ENCODE measurements around the gene FOSL1. TPM values are rescaled to one million over a fixed set of nuclear protein-coding genes. Genes with fewer than 3 reads are reported as not detected.
A peak's percentile ranks its signal among the peaks of the same experiment; 100 is the strongest.

FOSL1 gene
- total RNA-seq, 1 donor from 2014 or later = not detected

- no peak overlapping the region for H3K4me3 Mint-ChIP-seq
- Histone ChIP-seq H3K4me2 (no peak overlapping the region), H3K36me3 (peaks cover 4% of the 10 kb centered on the region), H3K9me3 (ENCODE audit: low read depth) (no peaks in the 10 kb centered on the region), H3K4me1 (no peaks in the 10 kb centered on the region), H4K20me1 (ENCODE audit: low read depth) (peaks cover 13% of the 10 kb centered on the region), H3K9ac (no peak overlapping the region), H3K27ac (no peak overlapping the region), H3K27me3 (no peaks in the 10 kb centered on the region), H3K4me3 (no peak overlapping the region), H3F3A (ENCODE audit: low read depth) (peaks cover 3% of the 10 kb centered on the region), H2AFZ (replicated peaks) (no peak overlapping the region), H3K79me2 (ENCODE audit: low read depth) (no peaks in the 10 kb centered on the region)
- peaks cover 7% of the 10 kb centered on the region for H3K4me1 Mint-ChIP-seq
- no peak overlapping the region for H3K27ac Mint-ChIP-seq
- DNase-seq (ENCODE audit: low spot score) = no peak
- H3K9me3 Mint-ChIP-seq = no peaks in the 10 kb centered on the region
- TF ChIP-seq CTCF (IDR thresholded peaks at IDR 0.05) = no peak
- H3K36me3 Mint-ChIP-seq = peaks cover 12% of the 10 kb centered on the region
- H3K27me3 Mint-ChIP-seq (ENCODE audit: insufficient read depth, low read depth) = peaks cover 11% of the 10 kb centered on the region
Measured at GRCh38 chr11:65880027-65880426, 20.2 kb downstream of the FOSL1 start.

GRCh38 chr11:65879617-65880016 is 20.6 kb downstream of the FOSL1 start, which contains the start of gene CTSW:
Gene CTSW, plus strand, starts transcription at chr11:65879837. Its CDS starts 18 bp downstream, at chr11:65879855.
- no peak within 1 kb of the TSS for H3K4me3 ChIP-seq
- no peak for DNase-seq (ENCODE audit: low spot score)
- peaks cover 4% of the 10 kb centered on the region for H3K36me3 ChIP-seq
- H3K9ac ChIP-seq = no peak within 1 kb of the TSS
- H3K9me3 ChIP-seq (ENCODE audit: low read depth) = no peaks in the 10 kb centered on the region
- no peaks in the 10 kb centered on the region for H3K9me3 Mint-ChIP-seq
- H3K27ac ChIP-seq = no peak within 1 kb of the TSS
- no peaks in the 10 kb centered on the region for H3K4me1 ChIP-seq
- peaks cover 11% of the 10 kb centered on the region for H3K27me3 Mint-ChIP-seq (ENCODE audit: insufficient read depth, low read depth)
- H4K20me1 ChIP-seq (ENCODE audit: low read depth) = peaks cover 10% of the 10 kb centered on the region
- peaks cover 6% of the 10 kb centered on the region for H3K4me1 Mint-ChIP-seq
- H3K79me2 ChIP-seq (ENCODE audit: low read depth) = no peaks in the 10 kb centered on the region
- no peak for TF ChIP-seq CTCF (IDR thresholded peaks at IDR 0.05)
- TF ChIP-seq EZH2 (IDR thresholded peaks at IDR 0.05) = no peak
- TF ChIP-seq EZH2phosphoT487 (IDR thresholded peaks at IDR 0.05) = no peak
- no peak within 1 kb of the TSS for H3K4me2 ChIP-seq
- no peaks in the 10 kb centered on the region for H3F3A ChIP-seq (ENCODE audit: low read depth)
- no peak within 1 kb of the TSS for H2AFZ ChIP-seq (replicated peaks)
- no peaks in the 10 kb centered on the region for H3K27me3 ChIP-seq
- H3K4me3 Mint-ChIP-seq = peak within 1 kb of the TSS; percentile 5
- H3K36me3 Mint-ChIP-seq = peaks cover 11% of the 10 kb centered on the region
- H3K27ac Mint-ChIP-seq = no peak within 1 kb of the TSS

- Mint-ChIP-seq H3K27me3 (ENCODE audit: insufficient read depth, low read depth) (peaks cover 19% of the 10 kb centered on the region), H3K27ac (peak overlapping the region; percentile 38), H3K36me3 (no peaks in the 10 kb centered on the region), H3K4me1 (peaks cover 23% of the 10 kb centered on the region), H3K4me3 (peak overlapping the region; percentile 83), H3K9me3 (no peaks in the 10 kb centered on the region)
- H4K20me1 ChIP-seq (ENCODE audit: low read depth) = no peaks in the 10 kb centered on the region
- no peaks in the 10 kb centered on the region for H3K9me3 ChIP-seq (ENCODE audit: low read depth)
- DNase-seq (ENCODE audit: low spot score) = peak; percentile 96
- H3K27me3 ChIP-seq = peaks cover 17% of the 10 kb centered on the region
- peaks cover 14% of the 10 kb centered on the region for H3F3A ChIP-seq (ENCODE audit: low read depth)
- no peak overlapping the region for H3K9ac ChIP-seq
- peak overlapping the region; percentile 97 for H3K4me2 ChIP-seq
- H3K36me3 ChIP-seq = no peaks in the 10 kb centered on the region
- no peak overlapping the region for H3K27ac ChIP-seq
- peak overlapping the region; percentile 64 for H2AFZ ChIP-seq (replicated peaks)
- TF ChIP-seq CTCF (IDR thresholded peaks at IDR 0.05) = no peak
- TF ChIP-seq EZH2phosphoT487 (IDR thresholded peaks at IDR 0.05) = no peak
- TF ChIP-seq EZH2 (IDR thresholded peaks at IDR 0.05) = peak; percentile 59
- H3K4me3 ChIP-seq = peak overlapping the region; percentile 67
- H3K4me1 ChIP-seq = peaks cover 4% of the 10 kb centered on the region
- H3K79me2 ChIP-seq (ENCODE audit: low read depth) = no peaks in the 10 kb centered on the region
Measured at GRCh38 chr11:65873318-65874156, 26.7 kb downstream of the FOSL1 start.

Measured in neural progenitor cell (in vitro differentiated cells).